Thoracic aorta (tissue), 2 donors: ENCODE measurements around the gene RBM47. TPM values are rescaled to one million over a fixed set of nuclear protein-coding genes. Genes with fewer than 3 reads are reported as not detected.
"Not testable (repeated sequence)": the region's sequence is repeated elsewhere in the genome, so short reads cannot be mapped to it uniquely, and the experiment has no call there.

Experiments used
- ATAC-seq: fragments of 150-250 bp; one replicate; pipeline ENCODE4 v1.8.0; 2017; ENCODE audit warnings: low read depth; ENCODE audit not compliant: insufficient number of reproducible peaks, low FRiP score
- DNase-seq: peaks from one replicate; pipeline ENCODE4 v3.0.0-alpha.2; 2020; ENCODE audit warnings: low spot score
- H3K27ac ChIP-seq, 2 donors: fragments of 200-600 bp; sonication (generic); 1 replicate in 1 of 2; 2 replicates in 1 of 2; pipeline ENCODE4 v1.5.1; 2016; ENCODE audit warnings: mild to moderate bottlenecking in 2 of 2, moderate library complexity in 2 of 2
- H3K27me3 ChIP-seq: fragments of 200-600 bp; sonication (generic); replicated peaks from 2 replicates; pipeline ENCODE4 v1.6.0; 2016; ENCODE audit warnings: mild to moderate bottlenecking; ENCODE audit not compliant: insufficient read depth
- H3K36me3 ChIP-seq: fragments of 200-600 bp; sonication (generic); one replicate; pipeline ENCODE4 v1.5.1; 2016
- H3K4me1 ChIP-seq, 2 donors: fragments of 200-600 bp; sonication (generic); 1 replicate in 1 of 2; 2 replicates in 1 of 2; pipeline versions ENCODE4 v1.5.1 to v1.6.0; 2016; ENCODE audit warnings: low read depth in 2 of 2, mild to moderate bottlenecking in 1 of 2; ENCODE audit not compliant: control insufficient read depth in 1 of 2
- H3K4me3 ChIP-seq: fragments of 200-600 bp; sonication (generic); 2 replicates; pipeline ENCODE4 v1.5.1; 2016; ENCODE audit warnings: mild to moderate bottlenecking
- H3K9me3 ChIP-seq: fragments of 200-600 bp; sonication (generic); 2 replicates; pipeline ENCODE4 v1.5.1; 2016
- total RNA-seq, 2 donors: library from RNA; depleted of rRNA; stranded (reverse); fragments of >200 nt; gene quantifications; one replicate each; pipeline versions ENCODE4 v1.1.0 to v1.2.3, GENCODE V29; 2016
- TF ChIP-seq, protein P1 (sequence below): fragments of 200-600 bp; sonication (generic); IDR thresholded peaks from one replicate; pipeline ENCODE4 v1.5.1; 2019; ENCODE audit warnings: antibody characterized with exemption

Gene RBM47
- total RNA-seq, 2 donors from 2014 or later: 31.5 to 56.7 TPM

- TF ChIP-seq, protein P1, sequence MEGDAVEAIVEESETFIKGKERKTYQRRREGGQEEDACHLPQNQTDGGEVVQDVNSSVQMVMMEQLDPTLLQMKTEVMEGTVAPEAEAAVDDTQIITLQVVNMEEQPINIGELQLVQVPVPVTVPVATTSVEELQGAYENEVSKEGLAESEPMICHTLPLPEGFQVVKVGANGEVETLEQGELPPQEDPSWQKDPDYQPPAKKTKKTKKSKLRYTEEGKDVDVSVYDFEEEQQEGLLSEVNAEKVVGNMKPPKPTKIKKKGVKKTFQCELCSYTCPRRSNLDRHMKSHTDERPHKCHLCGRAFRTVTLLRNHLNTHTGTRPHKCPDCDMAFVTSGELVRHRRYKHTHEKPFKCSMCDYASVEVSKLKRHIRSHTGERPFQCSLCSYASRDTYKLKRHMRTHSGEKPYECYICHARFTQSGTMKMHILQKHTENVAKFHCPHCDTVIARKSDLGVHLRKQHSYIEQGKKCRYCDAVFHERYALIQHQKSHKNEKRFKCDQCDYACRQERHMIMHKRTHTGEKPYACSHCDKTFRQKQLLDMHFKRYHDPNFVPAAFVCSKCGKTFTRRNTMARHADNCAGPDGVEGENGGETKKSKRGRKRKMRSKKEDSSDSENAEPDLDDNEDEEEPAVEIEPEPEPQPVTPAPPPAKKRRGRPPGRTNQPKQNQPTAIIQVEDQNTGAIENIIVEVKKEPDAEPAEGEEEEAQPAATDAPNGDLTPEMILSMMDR: no peak
Observed at GRCh38 chr4:40414673-40415072, 215.0 kb downstream of the RBM47 start.

DNA sequence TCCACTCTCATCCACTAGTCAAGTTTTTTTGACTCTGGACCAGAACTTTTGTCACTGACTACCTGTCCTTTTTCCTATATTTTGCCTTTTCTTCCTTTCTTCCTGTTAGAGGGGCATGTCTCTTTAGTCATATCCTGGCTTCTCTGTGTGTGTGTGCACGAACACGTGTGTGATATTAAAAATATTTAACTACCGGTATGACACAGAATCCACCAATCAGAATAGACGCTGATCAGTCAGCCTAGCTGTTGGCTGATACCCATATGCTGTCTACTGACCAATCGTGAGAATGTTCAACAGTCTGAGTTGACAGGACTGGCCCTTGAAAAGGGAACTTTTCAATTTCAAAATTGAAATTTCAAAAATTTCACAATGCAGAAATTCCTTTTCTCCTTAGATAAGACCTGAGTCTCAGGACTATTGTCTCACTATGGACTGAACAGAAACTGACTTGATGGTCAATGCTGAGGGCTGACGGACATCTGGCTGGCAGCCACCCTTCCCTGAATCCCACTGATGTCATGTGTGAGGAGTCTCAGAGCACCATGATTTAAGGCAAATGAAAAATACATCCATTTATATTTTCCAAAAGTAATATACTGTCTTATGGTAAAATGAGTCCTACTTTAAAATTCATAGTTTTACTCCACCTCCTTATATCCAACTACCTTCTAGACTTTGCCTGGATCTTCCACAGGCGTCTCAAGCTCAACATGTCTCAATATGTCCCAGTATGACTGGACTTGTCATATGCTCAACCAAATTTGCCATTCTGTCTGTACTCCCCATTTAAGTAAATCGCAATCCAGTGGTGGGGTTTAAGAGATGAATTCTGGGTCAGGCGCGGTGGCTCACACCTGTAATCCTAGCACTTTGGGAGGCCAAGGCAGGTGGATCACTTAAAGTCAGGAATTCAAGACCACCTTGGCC, 216.5 kb downstream of the RBM47 start:
- Histone ChIP-seq H3K36me3 (no peaks in the 10 kb centered on the region), H3K4me3 (no peak overlapping the region), H3K27me3 (no peaks in the 10 kb centered on the region), H3K27ac (no peak overlapping the region), H3K4me1 (no peaks in the 10 kb centered on the region), H3K9me3 (no peaks in the 10 kb centered on the region)
- DNase-seq: no peak
- TF ChIP-seq, protein P1: no peak
- no peak for ATAC-seq

More at GRCh38 chr4:40414673-40415072, 215.0 kb downstream of the RBM47 start:
- no peak overlapping the region for H3K4me3 ChIP-seq
- no peaks in the 10 kb centered on the region for H3K36me3 ChIP-seq
- DNase-seq: no peak
- no peaks in the 10 kb centered on the region for H3K4me1 ChIP-seq
- H3K27ac ChIP-seq: no peak overlapping the region
- H3K27me3 ChIP-seq: no peaks in the 10 kb centered on the region
- ATAC-seq: no peak
- no peaks in the 10 kb centered on the region for H3K9me3 ChIP-seq

DNA sequence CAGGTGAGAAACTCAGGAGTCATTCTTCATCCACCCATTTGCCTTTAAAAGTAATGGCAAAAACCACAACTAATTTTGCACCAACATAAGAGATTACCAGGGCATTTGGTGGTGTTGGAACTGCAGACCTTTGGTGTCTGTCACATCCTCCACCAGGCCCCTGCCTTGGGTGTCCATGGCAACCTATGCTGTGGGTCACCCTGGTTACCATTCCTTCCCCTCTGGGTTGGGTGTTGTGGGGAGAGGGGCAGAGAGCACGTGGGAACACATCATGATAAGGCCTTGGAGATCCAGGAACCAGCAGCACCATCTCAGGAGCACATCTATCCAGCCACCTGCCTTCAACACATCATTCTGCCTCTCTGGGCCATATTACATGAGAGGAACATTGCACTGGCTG, 217.3 kb downstream of the RBM47 start:
- Histone ChIP-seq H3K36me3 (no peaks in the 10 kb centered on the region), H3K27ac (no peak overlapping the region), H3K4me3 (no peak overlapping the region), H3K27me3 (no peaks in the 10 kb centered on the region), H3K4me1 (no peaks in the 10 kb centered on the region), H3K9me3 (no peaks in the 10 kb centered on the region)
- TF ChIP-seq, protein P1: no peak
- ATAC-seq (no peak), DNase-seq (no peak)

- Histone ChIP-seq H3K27me3 (no peaks in the 10 kb centered on the region), H3K9me3 (no peaks in the 10 kb centered on the region), H3K27ac (no peak overlapping the region), H3K4me1 (no peaks in the 10 kb centered on the region), H3K4me3 (no peak overlapping the region), H3K36me3 (no peaks in the 10 kb centered on the region)
- ATAC-seq (no peak), DNase-seq (no peak)
- TF ChIP-seq, protein P1: no peak
Observed at GRCh38 chr4:40409835-40410234, 219.8 kb downstream of the RBM47 start.

DNA sequence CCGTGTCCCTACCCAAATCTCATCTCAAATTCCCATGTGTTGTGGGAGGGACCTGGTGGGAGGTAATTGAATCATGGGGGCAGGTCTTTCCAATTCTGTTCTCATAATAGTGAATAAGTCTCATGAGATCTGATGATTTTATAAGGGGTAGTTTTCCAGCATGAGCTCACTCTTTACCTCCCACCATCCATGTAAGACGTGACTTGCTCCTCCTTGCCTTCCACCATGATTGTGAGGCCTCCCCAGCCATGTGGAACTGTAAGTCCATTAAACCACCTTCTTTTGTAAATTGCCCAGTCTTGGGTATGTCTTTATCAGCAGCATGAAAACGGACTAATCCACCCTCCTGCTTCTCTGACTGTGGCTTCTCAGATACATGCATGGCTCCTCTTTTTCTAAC, 222.2 kb downstream of the RBM47 start:
- not testable (repeated sequence) for H3K4me1 ChIP-seq, DNase-seq

More for the DNA sequence above, 222.2 kb downstream of the RBM47 start:
- not testable (repeated sequence) for H3K36me3 ChIP-seq, H3K27me3 ChIP-seq, H3K9me3 ChIP-seq, ATAC-seq, H3K27ac ChIP-seq, H3K4me3 ChIP-seq
